GM21447 (cell line): Measurements from ENCODE around the gene PLLP.

Experiments used
- ATAC-seq: cut with Tn5 transposase; IDR thresholded peaks from one replicate; pipeline ENCODE4 v1.9.1; 2021; ENCODE audit not compliant: unreplicated experiment

The PLLP gene

DNA sequence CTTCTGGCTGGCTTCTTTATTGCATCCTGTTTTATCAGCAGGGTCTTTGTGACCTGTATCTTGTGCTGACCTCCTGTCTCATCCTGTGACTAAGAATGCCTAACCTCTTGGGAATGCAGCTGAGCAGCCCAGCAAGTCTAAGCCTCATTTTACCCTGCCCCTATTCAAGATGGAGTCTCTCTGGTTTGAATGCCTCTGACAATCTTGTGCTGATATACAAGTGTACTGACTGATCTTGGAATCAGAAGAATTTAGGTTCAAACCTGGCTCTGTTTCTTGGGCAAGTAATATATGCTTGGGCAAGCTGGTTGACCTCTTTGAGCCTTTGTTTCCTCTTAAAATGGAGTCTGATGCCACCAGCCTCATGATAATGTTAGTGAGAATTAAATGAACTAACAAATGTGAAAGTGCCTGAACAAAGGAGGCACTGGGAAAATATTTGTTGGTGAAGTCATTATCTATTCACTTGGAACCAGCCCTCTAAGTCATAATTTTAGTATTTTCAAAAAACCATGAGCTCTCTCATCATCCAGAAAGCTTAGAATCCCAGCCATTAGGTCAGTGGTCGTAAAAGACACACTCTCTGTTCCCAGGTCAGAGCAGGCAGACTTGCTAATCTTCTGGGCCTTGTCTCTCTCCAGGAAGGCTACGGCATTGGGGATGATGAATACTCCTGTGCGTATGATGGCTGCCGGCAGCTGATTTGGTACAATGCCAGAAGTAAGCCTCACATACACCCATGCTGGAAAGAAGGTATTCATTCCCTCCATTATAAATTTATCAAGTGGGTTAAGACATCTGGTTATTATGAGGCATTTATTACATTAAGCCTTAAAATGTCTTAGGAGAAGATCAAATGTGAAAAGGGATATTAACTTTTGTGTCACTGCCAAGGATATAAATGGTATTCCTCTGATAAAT is 57.5 kb downstream of the PLLP start:
- no peak for ATAC-seq

DNA sequence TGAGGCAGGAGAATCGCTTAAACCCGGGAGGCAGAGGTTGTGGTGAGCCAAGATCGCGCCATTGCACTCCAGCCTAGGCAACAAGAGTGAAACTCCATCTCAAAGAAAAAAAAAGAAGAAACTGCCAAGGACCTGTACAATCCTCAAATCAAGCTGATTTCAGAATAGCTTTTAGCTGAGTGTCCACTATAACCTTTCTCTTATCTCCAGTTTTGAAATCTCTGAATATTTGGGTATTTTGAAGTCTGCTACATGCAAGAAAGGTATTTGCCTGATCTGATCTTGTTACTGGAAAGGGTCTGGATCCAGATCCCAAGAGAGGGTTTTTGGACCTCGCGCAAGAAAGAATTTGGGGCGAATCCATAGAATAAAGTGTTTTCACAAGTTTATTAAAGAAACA is 58.5 kb downstream of the PLLP start:
- ATAC-seq: no peak

DNA sequence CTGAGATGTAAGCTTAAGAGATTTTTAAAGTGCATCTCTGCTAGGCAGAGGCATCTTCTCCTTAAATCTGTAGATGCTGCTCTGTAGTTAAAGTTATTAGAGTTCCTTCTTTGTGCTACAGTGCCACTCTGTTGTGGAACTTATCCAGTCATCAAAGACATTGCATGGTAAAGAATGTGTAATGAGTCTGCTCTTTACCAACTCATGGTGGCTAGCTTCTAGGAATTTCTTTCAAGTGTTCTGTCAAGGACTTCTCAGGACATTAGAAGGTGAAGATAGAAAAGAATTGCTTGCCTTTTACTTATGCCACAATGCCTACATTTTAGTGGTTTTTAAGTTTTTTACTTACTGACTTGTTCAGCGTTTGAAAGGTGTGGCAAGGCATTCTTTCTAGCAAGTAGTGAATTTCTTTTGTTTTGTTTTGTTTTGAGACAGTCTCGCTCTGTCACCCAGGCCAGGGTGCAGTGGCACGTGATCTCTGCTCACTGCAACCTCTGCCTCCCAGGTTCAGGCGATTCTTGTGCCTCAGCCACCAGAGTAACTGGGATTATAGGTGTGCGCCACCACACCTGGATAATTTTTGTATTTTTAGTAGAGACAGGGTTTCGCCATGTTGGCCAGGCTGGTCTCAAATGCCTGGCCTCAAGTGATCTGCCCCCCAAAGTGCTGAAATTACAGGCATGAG is 59.7 kb downstream of the PLLP start:
- ATAC-seq: no peak

DNA sequence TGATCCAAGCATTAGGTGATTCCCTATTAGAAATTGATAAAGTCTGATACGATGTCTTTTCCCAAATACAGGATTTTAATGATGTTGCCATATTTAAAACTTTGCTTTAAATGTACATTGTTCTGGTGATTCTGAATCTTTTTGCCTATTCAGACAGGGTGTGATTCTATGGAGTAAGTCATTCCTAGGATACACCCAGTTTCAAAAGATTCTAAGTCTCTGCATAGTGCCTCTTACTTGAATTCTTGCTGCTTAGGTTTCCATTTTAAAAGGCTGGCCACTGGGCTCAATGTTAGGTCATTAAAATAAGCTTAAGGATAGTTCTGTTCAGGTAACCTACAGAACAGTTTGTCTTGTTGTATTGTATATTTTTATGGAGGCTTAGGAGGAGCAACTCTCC is 61.4 kb downstream of the PLLP start:
- ATAC-seq: no peak

DNA sequence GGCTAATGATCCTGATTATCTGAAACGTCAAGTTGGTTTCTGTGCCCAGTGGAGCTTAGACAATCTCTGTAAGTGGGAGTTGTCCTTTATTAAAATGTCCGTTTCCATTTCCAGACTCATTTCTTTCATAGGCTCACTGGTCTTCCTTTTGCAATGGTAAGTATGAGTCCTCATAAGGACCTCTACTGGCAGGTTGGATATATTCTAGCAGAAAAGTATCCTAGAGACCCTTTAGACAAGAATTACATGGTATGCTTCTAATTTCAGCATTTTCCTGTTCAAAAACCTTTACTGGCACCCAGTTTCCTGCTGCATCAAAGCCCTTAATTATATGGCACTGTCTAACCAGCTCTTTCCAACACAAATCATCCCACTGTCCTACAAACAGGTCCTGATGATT is 67.5 kb downstream of the PLLP start:
- no peak for ATAC-seq

DNA sequence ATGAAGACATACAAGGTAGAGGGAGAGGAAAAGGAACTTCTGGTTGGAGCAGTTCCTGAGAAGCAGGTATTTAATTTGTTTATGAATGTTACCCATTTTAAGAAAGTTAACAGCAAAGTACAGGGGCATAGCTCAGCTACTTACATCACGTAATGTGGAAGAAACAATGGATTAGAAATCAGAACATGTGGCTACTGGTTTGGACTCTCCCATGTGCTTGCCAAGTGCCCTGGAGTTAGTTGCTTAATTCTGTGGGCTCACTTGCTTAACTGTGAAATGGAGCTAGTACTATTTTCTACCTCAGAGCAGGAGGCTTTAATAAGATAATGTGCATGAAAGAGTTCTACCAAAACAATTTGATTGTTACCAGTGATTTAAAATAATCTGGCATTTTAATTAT is 71.0 kb downstream of the PLLP start:
- no peak for ATAC-seq

DNA sequence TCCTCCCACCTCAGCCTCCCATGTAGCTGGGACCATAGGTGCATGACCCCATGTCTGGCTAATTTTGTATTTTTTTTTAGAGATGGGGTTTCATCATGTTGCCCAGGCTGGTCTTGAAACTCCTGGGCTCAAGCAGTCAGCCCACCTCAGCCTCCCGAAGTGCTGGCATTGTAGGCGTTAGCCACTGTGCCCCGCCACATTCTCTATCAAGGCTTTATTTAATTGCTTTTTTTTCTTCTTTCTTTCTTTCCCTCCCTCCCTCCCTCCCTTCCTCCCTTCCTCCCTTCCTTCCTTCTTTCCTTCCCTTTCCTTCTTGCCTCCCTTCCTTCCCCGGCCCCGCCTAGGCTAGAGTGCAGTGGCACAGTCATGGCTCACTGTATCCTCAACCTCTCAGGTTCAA is 74.7 kb downstream of the PLLP start:
- ATAC-seq: no peak

DNA sequence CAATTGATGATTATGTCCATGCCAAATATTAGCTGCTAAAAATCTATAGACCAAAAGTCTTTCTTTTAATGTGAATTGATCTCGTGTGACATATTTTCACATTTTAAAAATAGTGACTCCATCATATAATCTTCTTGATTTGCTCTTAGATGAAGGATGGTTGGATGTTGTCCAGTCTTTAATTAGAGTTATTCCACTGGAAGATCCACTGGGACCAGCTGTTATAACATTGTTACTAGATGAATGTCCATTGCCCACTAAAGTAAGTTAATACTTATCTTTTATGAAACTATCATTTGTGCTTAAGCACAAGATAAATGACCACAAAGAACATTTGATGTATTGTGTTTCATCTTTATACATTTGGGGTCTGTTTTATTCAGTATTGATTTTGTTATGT is 75.5 kb downstream of the PLLP start:
- no peak for ATAC-seq
